Measurements from ENCODE around the gene GOT1.

Gene GOT1

GRCh38 chr10:99394256-99394655 lies 36.2 kb downstream of the GOT1 start:
- no peak for DNase-seq

DNA sequence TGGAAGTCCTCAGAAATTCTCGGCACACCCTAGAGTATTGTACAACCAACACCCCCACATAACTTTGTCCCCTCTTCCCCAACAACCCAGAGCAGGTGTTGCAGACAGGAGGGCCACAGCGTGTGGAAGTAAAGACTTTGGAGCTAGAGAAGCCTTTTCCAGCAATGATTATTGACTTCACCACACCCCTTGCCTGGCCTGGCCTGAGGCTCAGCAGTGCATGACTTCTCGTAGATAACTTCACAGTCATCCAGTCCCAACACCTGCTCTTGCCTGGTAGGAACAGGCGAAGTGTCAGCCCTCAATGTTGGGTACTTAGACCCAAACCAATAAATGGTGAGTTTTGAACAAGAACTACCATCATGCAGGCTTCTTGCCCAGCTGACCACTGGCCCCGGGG lies 36.7 kb downstream of the GOT1 start:
- no peak for DNase-seq

- DNase-seq, result no peak
Observed at GRCh38 chr10:99393036-99393435, 37.4 kb downstream of the GOT1 start.

DNA sequence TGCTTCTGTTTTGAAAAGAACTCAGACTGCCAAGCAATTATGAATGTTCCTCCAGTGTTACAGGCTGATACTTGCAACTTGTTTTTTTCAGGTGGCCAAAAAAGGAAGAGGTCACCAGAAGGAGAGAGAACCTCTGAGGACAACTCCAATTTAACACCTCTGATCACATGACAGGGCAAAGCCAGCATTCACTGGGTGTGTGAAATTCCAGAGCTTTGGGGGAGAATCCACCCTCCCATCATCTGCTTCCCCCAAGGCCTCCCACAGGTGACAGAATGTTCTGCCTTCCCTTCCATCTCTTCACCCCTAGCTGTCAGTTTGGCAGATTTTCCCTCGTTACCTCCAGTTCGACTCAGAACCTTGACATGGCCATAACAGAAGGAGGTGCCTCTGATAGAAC lies 39.1 kb downstream of the GOT1 start:
- DNase-seq, result no peak

DNA sequence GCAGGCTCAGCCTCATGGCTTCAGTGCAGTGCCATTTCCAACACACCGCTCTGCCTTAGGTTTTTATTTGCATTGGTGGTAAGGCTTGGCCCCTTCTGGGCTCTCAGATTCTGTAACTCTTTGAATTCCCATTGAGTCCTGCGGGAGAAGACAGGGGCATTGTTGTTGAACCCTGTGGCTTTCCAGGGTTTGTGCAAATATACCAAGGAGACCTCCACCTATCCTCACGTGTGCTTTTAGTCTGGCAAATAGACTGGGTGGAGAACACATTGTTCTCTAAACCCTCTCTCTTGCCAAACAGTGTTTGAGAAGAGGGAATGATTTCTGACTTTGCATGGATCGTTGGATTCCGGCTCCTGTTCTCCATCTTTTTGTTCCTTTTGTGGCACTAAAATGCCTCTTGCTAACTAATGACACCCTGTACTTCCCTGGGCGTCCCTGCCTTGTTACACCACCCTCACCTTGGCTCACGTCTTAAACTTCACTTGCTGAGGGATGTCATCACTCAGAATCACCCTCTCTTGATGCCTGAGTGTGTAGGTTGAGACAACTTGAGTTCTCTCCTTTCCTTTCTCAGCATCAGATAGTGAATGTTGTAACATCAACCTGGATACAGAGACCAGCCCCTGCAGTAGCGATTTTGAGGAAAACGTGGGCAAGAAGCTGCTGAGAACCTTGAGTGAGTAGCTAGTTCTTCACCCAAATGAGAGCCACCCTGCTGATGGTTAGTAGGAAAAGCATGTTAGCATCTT lies 40.5 kb downstream of the GOT1 start:
- no peak for DNase-seq

DNA sequence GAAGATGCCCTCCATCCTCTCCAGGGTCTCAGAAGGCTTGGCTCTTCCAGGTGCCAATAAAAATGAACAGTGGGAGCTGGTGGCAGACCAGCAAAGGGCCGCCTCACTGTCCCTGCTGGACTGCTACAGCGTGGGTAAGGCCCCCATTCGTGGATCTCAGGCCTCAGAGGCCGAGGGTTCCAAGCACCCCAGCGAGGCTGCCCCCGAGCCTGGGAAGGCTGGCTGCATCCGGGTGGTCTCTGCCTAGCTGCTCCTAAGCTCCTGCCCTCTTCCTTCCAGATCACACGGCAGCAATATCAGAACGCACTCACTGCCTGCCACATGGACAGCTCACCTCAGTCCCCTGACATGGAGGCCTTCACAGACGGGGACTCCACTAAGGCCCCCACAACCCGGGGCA lies 42.9 kb downstream of the GOT1 start:
- DNase-seq, result no peak

GRCh38 chr10:99387071-99387470 lies 43.4 kb downstream of the GOT1 start:
- no peak for DNase-seq

- no peak for DNase-seq
Observed at GRCh38 chr10:99382176-99382575, 48.2 kb downstream of the GOT1 start.

GRCh38 chr10:99375426-99375825 lies 55.0 kb downstream of the GOT1 start:
- DNase-seq, result no peak

DNA sequence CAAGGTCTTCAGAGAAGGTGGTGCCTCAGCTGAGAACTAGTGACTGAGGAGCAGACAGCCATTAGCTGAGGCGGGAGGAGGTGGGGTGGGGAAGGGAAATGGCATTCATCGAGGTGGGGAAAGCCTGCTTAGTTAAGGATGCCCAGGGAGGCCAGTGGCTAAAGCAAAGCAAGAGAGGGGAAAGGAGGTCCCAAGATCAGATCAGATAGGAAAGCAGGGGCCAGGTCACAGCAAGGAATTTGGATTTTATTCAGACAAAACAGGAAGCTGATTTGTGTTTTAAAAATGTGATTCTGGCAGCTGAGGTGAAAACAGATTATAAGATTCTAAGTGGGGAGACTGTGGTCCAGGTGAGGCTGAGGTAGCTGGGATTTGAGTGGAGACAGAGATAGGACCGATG lies 55.5 kb downstream of the GOT1 start:
- no peak for DNase-seq

GRCh38 chr10:99374526-99374925 lies 55.9 kb downstream of the GOT1 start:
- no peak for DNase-seq

DNA sequence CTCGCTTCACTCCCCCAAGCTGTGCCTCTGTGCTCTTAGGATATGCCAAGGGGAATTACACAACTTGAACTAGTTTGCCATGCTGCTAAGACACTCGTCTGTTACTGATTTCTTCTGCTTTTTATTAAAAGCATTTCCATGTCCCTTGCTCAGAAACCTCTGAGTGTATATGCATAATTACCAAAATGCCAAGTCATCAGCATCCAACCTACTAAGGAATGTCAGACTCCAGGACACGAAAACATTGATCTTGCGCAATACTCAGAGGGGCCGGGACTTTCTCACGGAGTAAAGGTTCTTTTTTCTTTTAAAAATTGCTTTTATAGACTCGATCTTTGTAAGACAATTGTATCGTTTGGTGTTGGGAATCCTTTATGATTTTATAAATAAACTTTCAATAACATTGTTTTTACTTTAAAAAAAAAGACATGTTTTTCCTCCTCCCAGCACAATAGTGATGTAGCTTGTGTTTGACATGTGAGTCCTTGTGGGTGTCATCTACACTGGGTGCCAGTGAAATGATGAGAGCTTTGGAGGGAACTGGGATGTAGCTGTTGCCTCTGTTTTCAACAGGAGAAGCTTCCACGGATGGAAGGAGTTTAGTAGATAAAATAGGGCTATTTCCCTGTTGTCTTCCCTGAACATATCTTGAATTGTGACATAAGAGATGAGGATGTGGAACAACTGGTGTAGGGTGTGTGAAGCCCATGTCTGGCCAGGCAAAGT lies 57.7 kb downstream of the GOT1 start:
- no peak for DNase-seq

DNA sequence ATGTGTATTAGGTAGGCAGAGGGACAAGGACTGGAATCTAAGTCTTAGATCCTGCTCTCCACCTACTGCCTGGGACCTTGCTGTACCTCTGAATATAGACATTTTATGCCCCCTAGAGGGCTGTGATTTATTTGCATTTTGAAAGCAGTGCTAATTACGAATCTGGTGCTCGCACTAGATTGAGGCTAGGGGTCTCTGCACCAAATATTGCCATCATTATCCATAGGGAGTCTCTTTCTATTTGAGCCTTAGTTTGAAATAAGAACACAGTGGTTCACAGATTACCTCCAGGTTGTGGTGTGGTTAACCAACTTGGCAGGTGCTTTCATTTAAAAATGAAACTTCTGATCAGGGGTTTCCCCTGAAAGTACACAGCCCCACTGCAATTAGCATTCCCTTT lies 59.4 kb downstream of the GOT1 start:
- no peak for DNase-seq

- DNase-seq, result no peak
Observed at GRCh38 chr10:99369551-99369950, 60.9 kb downstream of the GOT1 start.

- no peak for DNase-seq
Observed at GRCh38 chr10:99369126-99369525, 61.3 kb downstream of the GOT1 start.

DNA sequence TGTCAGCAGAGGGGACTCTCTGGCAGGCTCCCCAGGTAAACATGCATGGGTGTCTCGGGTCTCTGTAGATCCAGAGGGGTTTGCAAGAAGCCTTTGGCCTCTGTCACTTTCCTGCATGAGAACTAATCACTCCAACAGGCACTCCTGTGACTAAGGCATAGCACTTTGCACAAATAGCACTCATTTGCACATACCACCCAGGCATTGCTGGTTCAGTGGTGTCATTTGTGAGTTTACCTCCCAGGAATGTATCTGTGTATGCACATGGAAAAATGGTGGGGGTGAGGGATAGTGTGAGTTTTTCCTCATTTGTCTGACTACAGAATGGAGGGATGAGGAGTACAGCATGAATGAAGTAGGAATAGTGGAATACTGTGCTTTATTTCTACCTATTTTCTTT lies 61.8 kb downstream of the GOT1 start:
- DNase-seq, result no peak

DNA sequence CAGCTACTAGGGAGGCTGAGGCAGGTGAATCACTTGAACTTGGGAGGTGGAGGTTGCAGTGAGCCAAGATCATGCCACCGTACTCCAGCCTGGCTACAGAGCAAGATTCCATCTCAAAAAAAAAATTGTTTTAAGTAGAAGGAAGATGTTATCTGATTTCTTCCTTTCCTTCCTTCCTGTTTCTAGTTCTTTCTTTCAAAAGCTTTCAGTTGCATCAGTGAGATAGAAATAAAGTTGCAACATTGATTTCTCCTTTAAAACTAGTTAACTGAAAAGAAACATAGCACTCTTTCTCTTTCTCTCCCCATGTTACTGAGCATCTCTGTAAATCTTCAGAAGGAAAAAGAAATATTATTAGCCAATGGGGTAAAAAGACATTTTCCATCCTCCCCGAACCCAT lies 63.8 kb downstream of the GOT1 start:
- DNase-seq, result no peak

DNA sequence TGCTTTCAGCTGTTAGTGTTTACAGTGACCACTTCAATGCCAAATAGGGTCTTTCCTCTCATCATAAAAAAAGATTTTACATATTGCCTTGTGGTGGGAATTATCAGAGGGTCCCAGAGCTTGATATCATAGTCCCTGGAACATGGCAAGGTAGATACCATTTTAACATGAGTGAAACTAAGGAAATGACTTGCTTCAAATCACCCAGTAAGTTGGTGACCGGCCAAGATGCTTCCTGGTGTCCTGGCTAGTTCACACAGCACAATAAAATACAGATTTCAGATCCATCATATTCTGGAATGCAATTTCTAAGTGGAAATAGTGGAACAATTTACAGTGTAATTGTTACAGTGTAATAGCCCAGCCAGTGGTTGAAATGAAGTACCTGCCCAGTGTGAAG lies 64.7 kb downstream of the GOT1 start:
- no peak for DNase-seq

- no peak for DNase-seq
Observed at GRCh38 chr10:99365311-99365710, 65.1 kb downstream of the GOT1 start.

DNA sequence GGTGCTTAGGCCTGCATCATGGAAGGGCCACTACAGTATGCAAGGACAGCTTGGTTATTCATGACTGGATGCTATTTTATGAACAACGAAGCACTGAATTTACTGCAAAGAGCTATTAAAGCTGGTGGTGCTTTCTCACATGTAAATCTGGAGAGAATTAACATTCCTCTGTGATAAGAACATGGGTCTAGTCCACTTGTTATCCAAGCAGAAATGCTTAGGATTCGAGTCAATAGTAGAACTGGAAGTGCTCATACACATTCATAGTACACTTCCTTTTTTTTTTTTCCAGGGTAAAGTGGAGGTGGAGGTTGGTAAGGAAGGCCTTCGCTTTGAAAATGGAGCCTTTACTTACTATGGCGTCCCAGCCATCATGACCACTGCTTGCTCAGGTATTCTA lies 66.3 kb downstream of the GOT1 start:
- DNase-seq, result no peak

GRCh38 chr10:99360934-99361333 lies 69.5 kb downstream of the GOT1 start:
- DNase-seq, result no peak

- DNase-seq, result no peak
Observed at GRCh38 chr10:99358101-99358500, 72.3 kb downstream of the GOT1 start.

- DNase-seq, result no peak
Observed at GRCh38 chr10:99357691-99358090, 72.7 kb downstream of the GOT1 start.

DNA sequence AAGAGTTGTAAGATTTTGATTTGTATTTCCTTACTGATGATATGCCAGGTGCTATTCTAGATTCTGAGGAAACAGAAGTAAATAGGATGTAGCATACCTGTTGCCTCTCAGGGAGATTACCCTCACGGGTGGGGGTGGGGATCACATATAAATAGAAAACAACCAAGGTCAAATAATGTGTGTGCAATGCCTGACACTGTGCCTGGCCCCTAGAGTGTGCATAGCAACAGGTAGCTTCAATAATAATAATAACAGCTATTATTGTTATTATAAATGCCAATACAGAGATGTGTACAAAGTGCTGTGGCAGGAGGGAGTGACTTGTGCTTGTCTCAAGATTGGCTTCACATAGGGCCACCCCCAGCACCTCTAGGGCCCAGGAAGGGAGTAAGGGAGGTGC lies 77.2 kb downstream of the GOT1 start:
- no peak for DNase-seq

- DNase-seq, result no peak
Observed at GRCh38 chr10:99347672-99348071, 82.8 kb downstream of the GOT1 start.

Measured in stimulated activated naive CD4-positive, alpha-beta T cell (primary cell).